ENCODE data around the gene TNS3. TPM values are rescaled to one million over a fixed set of nuclear protein-coding genes. Genes with fewer than 3 reads are reported as not detected.

Gene TNS3
- total and polyA plus RNA-seq, 7 donors: 17.4 to 43.8 (median 28.8) TPM

DNA sequence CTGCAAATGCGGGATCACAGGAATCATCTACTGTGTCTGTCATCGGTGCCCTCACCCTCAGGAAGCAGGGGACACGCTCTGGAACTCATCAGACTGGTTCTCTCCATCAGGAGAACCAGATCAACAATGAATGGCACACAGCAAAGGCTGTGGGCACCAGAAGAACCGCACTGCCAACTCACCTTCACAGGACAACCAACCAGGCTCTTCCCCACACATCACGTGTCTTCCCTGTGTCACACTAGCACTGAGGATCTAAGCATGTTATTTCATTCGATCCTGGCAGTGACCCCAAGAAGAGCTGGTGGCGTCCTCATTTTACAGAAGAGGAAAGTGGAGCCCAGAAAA is 106.1 kb downstream of the TNS3 start:
- no peaks in the 10 kb centered on the region for H3K9me3 ChIP-seq
- no peak for DNase-seq
- H3K4me1 ChIP-seq: peaks cover 0 to 41% (median 19%) of the 10 kb centered on the region in 4 donors
- intact Hi-C loops (cut with DNase I): no loop called here
- 84 to 89% methylated on average over 7 of the region's 7 CpGs for WGBS, 2 donors
- TF ChIP-seq CTCF (IDR thresholded peaks at IDR 0.05) (no peak), POLR2A (IDR thresholded peaks at IDR 0.05) (no peak), EP300 (IDR thresholded peaks at IDR 0.05) (no peak), POLR2AphosphoS5 (IDR thresholded peaks at IDR 0.05) (no peak)
- H3K27ac ChIP-seq: peak overlapping the region in 2 of 4 donors; percentile 11 to 59
- no peaks in the 10 kb centered on the region for H3K36me3 ChIP-seq
- no peaks in the 10 kb centered on the region for H3K27me3 ChIP-seq
- no peak overlapping the region for H3K4me3 ChIP-seq

- Histone ChIP-seq H3K36me3 (no peaks in the 10 kb centered on the region), H3K4me1 (peaks cover 0 to 34% (median 17%) of the 10 kb centered on the region in 4 donors), H3K27me3 (no peaks in the 10 kb centered on the region), H3K27ac (peak overlapping the region in 3 of 4 donors; percentile 11 to 59 (median 11)), H3K9me3 (no peaks in the 10 kb centered on the region), H3K4me3 (no peak overlapping the region)
- intact Hi-C loops (cut with DNase I): no loop called here
- TF ChIP-seq EP300 (IDR thresholded peaks at IDR 0.05) (no peak), POLR2A (IDR thresholded peaks at IDR 0.05) (peak in 1 of 2 donors; percentile 13), POLR2AphosphoS5 (IDR thresholded peaks at IDR 0.05) (peak in 3 of 4 donors; percentile 54 to 74 (median 54))
- DNase-seq: peak; percentile 91
- 32 to 55% methylated on average over 24 of the region's 24 CpGs for WGBS, 2 donors
Measured at GRCh38 chr7:47474937-47475879, 106.7 kb downstream of the TNS3 start.

- no peak for DNase-seq
- Histone ChIP-seq H3K9me3 (no peaks in the 10 kb centered on the region), H3K36me3 (no peaks in the 10 kb centered on the region), H3K4me1 (peaks cover 0 to 31% (median 17%) of the 10 kb centered on the region in 4 donors), H3K27me3 (no peaks in the 10 kb centered on the region), H3K4me3 (no peak overlapping the region), H3K27ac (peak overlapping the region in 1 of 4 donors; percentile 59)
- 86 to 90% methylated on average over 2 of the region's 2 CpGs for WGBS, 2 donors
- intact Hi-C loops (cut with DNase I): no loop called here
- TF ChIP-seq CTCF (IDR thresholded peaks at IDR 0.05) (no peak), EP300 (IDR thresholded peaks at IDR 0.05) (no peak), POLR2AphosphoS5 (IDR thresholded peaks at IDR 0.05) (no peak), POLR2A (IDR thresholded peaks at IDR 0.05) (no peak)
Measured at GRCh38 chr7:47474211-47474936, 107.5 kb downstream of the TNS3 start.

- H3K36me3 ChIP-seq: no peaks in the 10 kb centered on the region
- no peaks in the 10 kb centered on the region for H3K9me3 ChIP-seq
- intact Hi-C loops (cut with DNase I): no loop called here
- 66 to 73% methylated on average over 6 of the region's 6 CpGs for WGBS, 2 donors
- H3K27me3 ChIP-seq: no peaks in the 10 kb centered on the region
- H3K4me1 ChIP-seq: peaks cover 0 to 31% (median 17%) of the 10 kb centered on the region in 4 donors
- H3K4me3 ChIP-seq: no peak overlapping the region
- no peak for DNase-seq
- H3K27ac ChIP-seq: peak overlapping the region in 1 of 4 donors; percentile 8
- TF ChIP-seq EP300 (IDR thresholded peaks at IDR 0.05) (no peak), POLR2A (IDR thresholded peaks at IDR 0.05) (no peak), POLR2AphosphoS5 (IDR thresholded peaks at IDR 0.05) (no peak), CTCF (IDR thresholded peaks at IDR 0.05) (no peak)
Measured at GRCh38 chr7:47473499-47474210, 108.3 kb downstream of the TNS3 start.
